Natural killer cell (primary cell): ENCODE data around the gene LRRTM3. TPM values are rescaled to one million over a fixed set of nuclear protein-coding genes. Genes with fewer than 3 reads are reported as not detected.

Source experiments
- ATAC-seq, 3 donors: fragments of 150-1000 bp in 2 of 3; fragments of 200-7000 bp in 1 of 3; cut with Tn5 transposase; 1 replicate in 1 of 3; 2 replicates in 2 of 3; pipeline ENCODE4 v1.10.0; 2021; ENCODE audit warnings: mild to moderate bottlenecking in 2 of 3, moderate library complexity in 2 of 3
- DNase-seq, 2 donors: peaks; one replicate each; pipeline versions ENCODE4 v3.0.0 to v3.0.0-alpha.2; 2013 to 2021; ENCODE audit warnings: mixed read lengths in 1 of 2
- H3K27ac ChIP-seq: one replicate; pipeline ENCODE4 v1.5.1; 2013; ENCODE audit warnings: mild to moderate bottlenecking, low read length
- H3K27me3 ChIP-seq: one replicate; pipeline ENCODE4 v1.6.1; 2013; ENCODE audit warnings: low read length; ENCODE audit not compliant: control insufficient read depth, insufficient read depth
- H3K36me3 ChIP-seq: one replicate; pipeline ENCODE4 v1.6.1; 2013; ENCODE audit warnings: low read length; ENCODE audit not compliant: control insufficient read depth, insufficient read depth
- H3K4me1 ChIP-seq: one replicate; pipeline ENCODE4 v1.6.1; 2013; ENCODE audit warnings: low read length; ENCODE audit not compliant: control insufficient read depth, insufficient read depth
- H3K4me3 ChIP-seq: one replicate; pipeline ENCODE4 v1.5.1; 2013; ENCODE audit warnings: low read length
- H3K9me3 ChIP-seq: one replicate; pipeline ENCODE4 v1.6.1; 2013; ENCODE audit warnings: low read length; ENCODE audit not compliant: control insufficient read depth, insufficient read depth
- H3K27ac Mint-ChIP-seq, 2 donors: one replicate each; pipeline ENCODE4 v1.8.0; 2022; ENCODE audit warnings: mild to moderate bottlenecking in 2 of 2, mixed read lengths in 2 of 2, moderate library complexity in 1 of 2
- H3K27me3 Mint-ChIP-seq, 2 donors: one replicate each; pipeline ENCODE4 v1.8.0; 2022; ENCODE audit warnings: low read depth in 2 of 2, mixed read lengths in 2 of 2
- H3K36me3 Mint-ChIP-seq: one replicate; pipeline ENCODE4 v1.8.0; 2022; ENCODE audit warnings: mixed read lengths
- H3K4me1 Mint-ChIP-seq, 2 donors: one replicate each; pipeline ENCODE4 v1.8.0; 2022; ENCODE audit warnings: mixed read lengths in 2 of 2
- H3K4me3 Mint-ChIP-seq: one replicate; pipeline ENCODE4 v1.8.0; 2022; ENCODE audit warnings: mild to moderate bottlenecking, moderate library complexity, mixed read lengths
- H3K9me3 Mint-ChIP-seq, 2 donors: one replicate each; pipeline ENCODE4 v1.8.0; 2022; ENCODE audit warnings: mixed read lengths in 2 of 2
- WGBS: methylation state at CpG from one replicate; pipeline ENCODE4 v1.1.7; 2013; ENCODE audit warnings: missing lambda C conversion rate; ENCODE audit not compliant: insufficient coverage; 5-methylcytosine and 5-hydroxymethylcytosine counted together
- intact Hi-C: fragments of 100-400 bp; cut with micrococcal nuclease; formaldehyde crosslinking; loops from one replicate; pipeline ENCODE4 v1.14.2; 2022
- total RNA-seq, 4 donors: library from RNA; stranded (reverse); fragments of 120-200 nt in 1 of 4; gene quantifications; one replicate each; pipeline versions ENCODE4 v1.2.3 to v1.2.4, GENCODE V29; 2013 to 2022
- TF ChIP-seq, protein P1 (sequence below): fragments of 200-600 bp; IDR thresholded peaks from one replicate; pipeline ENCODE4 v1.8.0; 2022; ENCODE audit warnings: antibody characterized with exemption

Gene LRRTM3
- total RNA-seq, 3 donors from 2014 or later (not counting 1 experiment from before 2014, with no cell fraction given): not detected

- Mint-ChIP-seq H3K9me3 (peaks cover 2 to 3% of the 10 kb centered on the region in 2 donors), H3K4me1 (no peaks in the 10 kb centered on the region), H3K4me3 (no peak overlapping the region), H3K27ac (no peak overlapping the region), H3K27me3 (no peaks in the 10 kb centered on the region), H3K36me3 (no peaks in the 10 kb centered on the region)
- no peaks in the 10 kb centered on the region for H3K4me1 ChIP-seq
- no peak for ATAC-seq
- intact Hi-C loops: no loop called here
- no peaks in the 10 kb centered on the region for H3K9me3 ChIP-seq
- no peak for DNase-seq
- 79% methylated on average over 1 of the region's 2 CpGs for WGBS
- TF ChIP-seq, protein P1, sequence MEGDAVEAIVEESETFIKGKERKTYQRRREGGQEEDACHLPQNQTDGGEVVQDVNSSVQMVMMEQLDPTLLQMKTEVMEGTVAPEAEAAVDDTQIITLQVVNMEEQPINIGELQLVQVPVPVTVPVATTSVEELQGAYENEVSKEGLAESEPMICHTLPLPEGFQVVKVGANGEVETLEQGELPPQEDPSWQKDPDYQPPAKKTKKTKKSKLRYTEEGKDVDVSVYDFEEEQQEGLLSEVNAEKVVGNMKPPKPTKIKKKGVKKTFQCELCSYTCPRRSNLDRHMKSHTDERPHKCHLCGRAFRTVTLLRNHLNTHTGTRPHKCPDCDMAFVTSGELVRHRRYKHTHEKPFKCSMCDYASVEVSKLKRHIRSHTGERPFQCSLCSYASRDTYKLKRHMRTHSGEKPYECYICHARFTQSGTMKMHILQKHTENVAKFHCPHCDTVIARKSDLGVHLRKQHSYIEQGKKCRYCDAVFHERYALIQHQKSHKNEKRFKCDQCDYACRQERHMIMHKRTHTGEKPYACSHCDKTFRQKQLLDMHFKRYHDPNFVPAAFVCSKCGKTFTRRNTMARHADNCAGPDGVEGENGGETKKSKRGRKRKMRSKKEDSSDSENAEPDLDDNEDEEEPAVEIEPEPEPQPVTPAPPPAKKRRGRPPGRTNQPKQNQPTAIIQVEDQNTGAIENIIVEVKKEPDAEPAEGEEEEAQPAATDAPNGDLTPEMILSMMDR: no peak
- H3K27ac ChIP-seq: no peak overlapping the region
- H3K27me3 ChIP-seq: no peaks in the 10 kb centered on the region
- no peaks in the 10 kb centered on the region for H3K36me3 ChIP-seq
- H3K4me3 ChIP-seq: no peak overlapping the region
These were observed 172.6 kb downstream of the LRRTM3 start for GRCh38 chr10:67098461-67098860.

- Histone ChIP-seq H3K36me3 (no peaks in the 10 kb centered on the region), H3K4me3 (no peak overlapping the region), H3K27me3 (no peaks in the 10 kb centered on the region), H3K27ac (no peak overlapping the region), H3K4me1 (no peaks in the 10 kb centered on the region), H3K9me3 (no peaks in the 10 kb centered on the region)
- Mint-ChIP-seq H3K27me3 (no peaks in the 10 kb centered on the region), H3K27ac (no peak overlapping the region), H3K9me3 (peaks cover 4 to 7% of the 10 kb centered on the region in 2 donors), H3K4me3 (no peak overlapping the region), H3K36me3 (no peaks in the 10 kb centered on the region), H3K4me1 (no peaks in the 10 kb centered on the region)
- ATAC-seq: no peak
- TF ChIP-seq, protein P1: no peak
- intact Hi-C loops: no loop called here
- 71% methylated on average over 2 of the region's 3 CpGs for WGBS
- DNase-seq: no peak
These were observed 175.1 kb downstream of the LRRTM3 start for GRCh38 chr10:67100951-67101350.

GRCh38 chr10:67107670-67108069 lies 181.8 kb downstream of the LRRTM3 start:
- Histone ChIP-seq H3K4me1 (no peaks in the 10 kb centered on the region), H3K9me3 (no peaks in the 10 kb centered on the region), H3K36me3 (no peaks in the 10 kb centered on the region), H3K27me3 (no peaks in the 10 kb centered on the region), H3K27ac (no peak overlapping the region), H3K4me3 (no peak overlapping the region)
- DNase-seq (no peak), ATAC-seq (no peak)
- Mint-ChIP-seq H3K27ac (no peak overlapping the region), H3K27me3 (no peaks in the 10 kb centered on the region), H3K4me1 (no peaks in the 10 kb centered on the region), H3K9me3 (peaks cover 3 to 4% of the 10 kb centered on the region in 2 donors), H3K36me3 (no peaks in the 10 kb centered on the region), H3K4me3 (no peak overlapping the region)
- intact Hi-C loops: no loop called here
- WGBS: 85% methylated on average over 3 of the region's 3 CpGs
- TF ChIP-seq, protein P1: no peak

- intact Hi-C loops: no loop called here
- H3K9me3 Mint-ChIP-seq: no peaks in the 10 kb centered on the region
- no peaks in the 10 kb centered on the region for H3K36me3 Mint-ChIP-seq
- H3K27me3 Mint-ChIP-seq: no peaks in the 10 kb centered on the region
- no peaks in the 10 kb centered on the region for H3K4me1 Mint-ChIP-seq
- TF ChIP-seq, protein P1: no peak
- no peaks in the 10 kb centered on the region for H3K9me3 ChIP-seq
- ATAC-seq (no peak), DNase-seq (no peak)
- H3K4me3 ChIP-seq: no peak overlapping the region
- no peaks in the 10 kb centered on the region for H3K27me3 ChIP-seq
- H3K4me1 ChIP-seq: no peaks in the 10 kb centered on the region
- H3K36me3 ChIP-seq: no peaks in the 10 kb centered on the region
- H3K4me3 Mint-ChIP-seq: no peak overlapping the region
- H3K27ac Mint-ChIP-seq: no peak overlapping the region
- no peak overlapping the region for H3K27ac ChIP-seq
These were observed 184.4 kb downstream of the LRRTM3 start for GRCh38 chr10:67110286-67110685.
